ENCODE measurements around the gene PGK1. TPM values are rescaled to one million over a fixed set of nuclear protein-coding genes. Genes with fewer than 3 reads are reported as not detected.
A peak's percentile ranks its signal among the peaks of the same experiment; 100 is the strongest.

Gene PGK1
- total RNA-seq, 3 donors from 2014 or later (not counting 1 experiment from before 2014, with no cell fraction given) = 200 to 205 (median 203) TPM

- Histone ChIP-seq H3K4me1 (ENCODE audit: control insufficient read depth, insufficient read depth, low read length) (peaks cover 15% of the 10 kb centered on the region), H3K4me3 (ENCODE audit: low read length) (no peak overlapping the region), H3K9me3 (ENCODE audit: control insufficient read depth, insufficient read depth, low read length) (no peaks in the 10 kb centered on the region), H3K36me3 (ENCODE audit: control insufficient read depth, insufficient read depth, low read length) (no peaks in the 10 kb centered on the region), H3K27me3 (ENCODE audit: control insufficient read depth, insufficient read depth, low read length) (no peaks in the 10 kb centered on the region), H3K27ac (ENCODE audit: low read length) (no peak overlapping the region)
- DNase-seq (no peak), ATAC-seq (no peak)
- Mint-ChIP-seq H3K36me3 (no peaks in the 10 kb centered on the region), H3K9me3 (no peaks in the 10 kb centered on the region), H3K27ac (peak overlapping the region in 1 of 2 donors; percentile 91), H3K27me3 (ENCODE audit: low read depth in 2 of 2) (no peaks in the 10 kb centered on the region), H3K4me3 (no peak overlapping the region), H3K4me1 (peaks cover 23% of the 10 kb centered on the region in 2 donors)
- intact Hi-C loops (cut with micrococcal nuclease) = loop anchor here (5.0 kb wide), 1 partner anchor 190 kb away; the partner anchor contains the start of gene ATP7A
- 100% methylated on average over 1 of the region's 1 CpG for WGBS (ENCODE audit: insufficient coverage)
- TF ChIP-seq, protein P1, sequence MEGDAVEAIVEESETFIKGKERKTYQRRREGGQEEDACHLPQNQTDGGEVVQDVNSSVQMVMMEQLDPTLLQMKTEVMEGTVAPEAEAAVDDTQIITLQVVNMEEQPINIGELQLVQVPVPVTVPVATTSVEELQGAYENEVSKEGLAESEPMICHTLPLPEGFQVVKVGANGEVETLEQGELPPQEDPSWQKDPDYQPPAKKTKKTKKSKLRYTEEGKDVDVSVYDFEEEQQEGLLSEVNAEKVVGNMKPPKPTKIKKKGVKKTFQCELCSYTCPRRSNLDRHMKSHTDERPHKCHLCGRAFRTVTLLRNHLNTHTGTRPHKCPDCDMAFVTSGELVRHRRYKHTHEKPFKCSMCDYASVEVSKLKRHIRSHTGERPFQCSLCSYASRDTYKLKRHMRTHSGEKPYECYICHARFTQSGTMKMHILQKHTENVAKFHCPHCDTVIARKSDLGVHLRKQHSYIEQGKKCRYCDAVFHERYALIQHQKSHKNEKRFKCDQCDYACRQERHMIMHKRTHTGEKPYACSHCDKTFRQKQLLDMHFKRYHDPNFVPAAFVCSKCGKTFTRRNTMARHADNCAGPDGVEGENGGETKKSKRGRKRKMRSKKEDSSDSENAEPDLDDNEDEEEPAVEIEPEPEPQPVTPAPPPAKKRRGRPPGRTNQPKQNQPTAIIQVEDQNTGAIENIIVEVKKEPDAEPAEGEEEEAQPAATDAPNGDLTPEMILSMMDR (IDR thresholded peaks at IDR 0.05) = no peak
These were observed 2.0 kb upstream of the PGK1 start for GRCh38 chrX:78102091-78102490.

- 92% methylated on average over 19 of the region's 23 CpGs for WGBS (ENCODE audit: insufficient coverage)
- no peaks in the 10 kb centered on the region for H3K9me3 Mint-ChIP-seq
- H3K27me3 Mint-ChIP-seq (ENCODE audit: low read depth in 2 of 2) = no peaks in the 10 kb centered on the region
- peaks cover 17% of the 10 kb centered on the region for H3K4me1 ChIP-seq (ENCODE audit: control insufficient read depth, insufficient read depth, low read length)
- peak overlapping the region; percentile 98 for H3K27ac ChIP-seq (ENCODE audit: low read length)
- ATAC-seq (no peak), DNase-seq (peak in 1 of 2 donors; percentile 11)
- peak overlapping the region; percentile 87 to 91 for H3K27ac Mint-ChIP-seq
- H3K9me3 ChIP-seq (ENCODE audit: control insufficient read depth, insufficient read depth, low read length) = no peaks in the 10 kb centered on the region
- no peaks in the 10 kb centered on the region for H3K36me3 Mint-ChIP-seq
- no peaks in the 10 kb centered on the region for H3K27me3 ChIP-seq (ENCODE audit: control insufficient read depth, insufficient read depth, low read length)
- no peaks in the 10 kb centered on the region for H3K36me3 ChIP-seq (ENCODE audit: control insufficient read depth, insufficient read depth, low read length)
- intact Hi-C loops (cut with micrococcal nuclease) = loop anchor here (5.0 kb wide), 1 partner anchor 191 kb away; the partner anchor contains the start of gene ATP7A
- TF ChIP-seq, protein P1 (IDR thresholded peaks at IDR 0.05) = no peak
- peak overlapping the region; percentile 61 for H3K4me3 ChIP-seq (ENCODE audit: low read length)
- H3K4me1 Mint-ChIP-seq = peaks cover 31 to 33% of the 10 kb centered on the region in 2 donors
- peak overlapping the region; percentile 88 for H3K4me3 Mint-ChIP-seq
These were observed 936 bp upstream of the PGK1 start for GRCh38 chrX:78103001-78103622.

- Mint-ChIP-seq H3K9me3 (no peaks in the 10 kb centered on the region), H3K27me3 (ENCODE audit: low read depth in 2 of 2) (no peaks in the 10 kb centered on the region), H3K4me1 (peaks cover 38 to 42% of the 10 kb centered on the region in 2 donors), H3K27ac (peak overlapping the region; percentile 87 to 91), H3K4me3 (peak overlapping the region; percentile 88), H3K36me3 (no peaks in the 10 kb centered on the region)
- H3K4me3 ChIP-seq (ENCODE audit: low read length) = peak overlapping the region; percentile 100
- ATAC-seq (no peak), DNase-seq (peak; percentile 16 to 53)
- no peaks in the 10 kb centered on the region for H3K36me3 ChIP-seq (ENCODE audit: control insufficient read depth, insufficient read depth, low read length)
- peak overlapping the region; percentile 95 for H3K27ac ChIP-seq (ENCODE audit: low read length)
- TF ChIP-seq, protein P1 (IDR thresholded peaks at IDR 0.05) = no peak
- H3K27me3 ChIP-seq (ENCODE audit: control insufficient read depth, insufficient read depth, low read length) = no peaks in the 10 kb centered on the region
- under 1% methylated on average over 19 of the region's 27 CpGs for WGBS (ENCODE audit: insufficient coverage)
- intact Hi-C loops (cut with micrococcal nuclease) = loop anchor here (1.0 to 5.0 kb wide), 3 partner anchors 31 to 205 kb away; partner anchors contain the start of genes ATP7A and COX7B
- peaks cover 18% of the 10 kb centered on the region for H3K4me1 ChIP-seq (ENCODE audit: control insufficient read depth, insufficient read depth, low read length)
- no peaks in the 10 kb centered on the region for H3K9me3 ChIP-seq (ENCODE audit: control insufficient read depth, insufficient read depth, low read length)
These were observed 564 bp downstream of the PGK1 start for GRCh38 chrX:78104447-78105176.
